ENCODE data around the gene CLEC17A. TPM values are rescaled to one million over a fixed set of nuclear protein-coding genes. Genes with fewer than 3 reads are reported as not detected.

Gene CLEC17A
- total RNA-seq, 4 donors from 2014 or later, result 1.3 to 12.4 TPM; not detected in 2

GRCh38 chr19:14659874-14660489, 77.1 kb downstream of the CLEC17A start:
- H3K4me3 ChIP-seq, result no peak overlapping the region
- H3K27ac ChIP-seq, result no peak overlapping the region
- no peaks in the 10 kb centered on the region for H3K27me3 ChIP-seq
- TF ChIP-seq POLR2A (IDR thresholded peaks at IDR 0.05), result no peak
- TF ChIP-seq, protein P1, sequence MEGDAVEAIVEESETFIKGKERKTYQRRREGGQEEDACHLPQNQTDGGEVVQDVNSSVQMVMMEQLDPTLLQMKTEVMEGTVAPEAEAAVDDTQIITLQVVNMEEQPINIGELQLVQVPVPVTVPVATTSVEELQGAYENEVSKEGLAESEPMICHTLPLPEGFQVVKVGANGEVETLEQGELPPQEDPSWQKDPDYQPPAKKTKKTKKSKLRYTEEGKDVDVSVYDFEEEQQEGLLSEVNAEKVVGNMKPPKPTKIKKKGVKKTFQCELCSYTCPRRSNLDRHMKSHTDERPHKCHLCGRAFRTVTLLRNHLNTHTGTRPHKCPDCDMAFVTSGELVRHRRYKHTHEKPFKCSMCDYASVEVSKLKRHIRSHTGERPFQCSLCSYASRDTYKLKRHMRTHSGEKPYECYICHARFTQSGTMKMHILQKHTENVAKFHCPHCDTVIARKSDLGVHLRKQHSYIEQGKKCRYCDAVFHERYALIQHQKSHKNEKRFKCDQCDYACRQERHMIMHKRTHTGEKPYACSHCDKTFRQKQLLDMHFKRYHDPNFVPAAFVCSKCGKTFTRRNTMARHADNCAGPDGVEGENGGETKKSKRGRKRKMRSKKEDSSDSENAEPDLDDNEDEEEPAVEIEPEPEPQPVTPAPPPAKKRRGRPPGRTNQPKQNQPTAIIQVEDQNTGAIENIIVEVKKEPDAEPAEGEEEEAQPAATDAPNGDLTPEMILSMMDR (IDR thresholded peaks at IDR 0.05), result no peak
- DNase-seq, result no peak
- H3K9me3 ChIP-seq, result no peaks in the 10 kb centered on the region
- H3K36me3 ChIP-seq, result no peaks in the 10 kb centered on the region
- H3K4me1 ChIP-seq, result no peaks in the 10 kb centered on the region

DNA sequence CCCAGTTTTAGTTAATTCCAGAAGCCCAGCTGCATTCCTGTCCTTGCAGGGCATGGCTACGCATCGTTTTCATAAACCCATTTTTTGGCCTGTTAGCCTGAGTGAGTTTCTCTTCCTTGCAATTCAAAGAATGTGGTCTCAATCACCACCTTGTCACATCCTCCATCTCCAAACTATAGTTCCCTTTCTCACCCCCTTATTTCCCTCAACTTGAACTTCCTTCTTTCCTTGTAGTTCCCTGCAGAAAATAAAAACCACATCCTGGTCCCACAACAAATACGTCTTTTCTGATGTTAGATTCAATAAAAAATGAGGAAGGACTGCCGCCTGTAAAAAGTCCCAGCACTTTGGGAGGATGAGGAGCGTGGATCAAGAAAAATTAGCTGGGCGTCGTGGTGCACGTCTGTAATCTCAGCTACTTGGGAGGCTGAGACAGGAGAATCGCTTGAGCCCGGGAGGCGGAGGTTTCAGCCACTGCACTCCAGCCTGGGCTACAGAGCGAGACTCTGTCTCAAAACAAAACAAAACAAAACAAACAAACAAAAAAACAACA, 78.6 kb downstream of the CLEC17A start:
- no peaks in the 10 kb centered on the region for H3K36me3 ChIP-seq
- H3K9me3 ChIP-seq, result no peaks in the 10 kb centered on the region
- TF ChIP-seq POLR2A (IDR thresholded peaks at IDR 0.05), result no peak
- TF ChIP-seq, protein P1 (IDR thresholded peaks at IDR 0.05), result no peak
- DNase-seq, result no peak
- H3K27ac ChIP-seq, result no peak overlapping the region
- no peaks in the 10 kb centered on the region for H3K27me3 ChIP-seq
- no peak overlapping the region for H3K4me3 ChIP-seq
- H3K4me1 ChIP-seq, result no peaks in the 10 kb centered on the region

Small RNA genes lying within 50 kb of the gene (small RNA-seq; reads per million reads assigned to genes)
- gene AC022149.2, result 0 reads per million in 2 donors
- gene RN7SL842P, result 0 reads per million in 2 donors

Other genes starting within 250 kb of the CLEC17A start
- gene ADGRE5, start 201.6 kb upstream of the CLEC17A start, total RNA-seq, result 100 to 1,000 TPM in 2 of 4 donors, 10 to 100 TPM in 2; 70.6 to 159 (median 110) TPM
- 100 to 1,000 TPM in 3 of 4 donors, 10 to 100 TPM in 1; 52.5 to 283 (median 115) TPM for gene DDX39A, start 163.7 kb upstream of the CLEC17A start, total RNA-seq
- gene PKN1, start 149.8 kb upstream of the CLEC17A start, total RNA-seq, result 100 to 1,000 TPM in 1 of 4 donors, 10 to 100 TPM in 3; 13.1 to 140 (median 28.2) TPM
- not detected for gene PTGER1, start 107.7 kb upstream of the CLEC17A start, total RNA-seq
- gene GIPC1, start 87.0 kb upstream of the CLEC17A start, total RNA-seq, result 10 to 100 TPM; 45.8 to 68.5 (median 65.2) TPM
- gene DNAJB1, start 64.7 kb upstream of the CLEC17A start, total RNA-seq, result 10 to 100 TPM; 34.5 to 60.2 (median 54.1) TPM
- 100 to 1,000 TPM in 1 of 4 donors, 10 to 100 TPM in 3; 24.8 to 103 (median 78.7) TPM for gene TECR, start 53.5 kb upstream of the CLEC17A start, total RNA-seq
- gene NDUFB7, start 11.0 kb upstream of the CLEC17A start, total RNA-seq, result 100 to 1,000 TPM; 275 to 432 (median 358) TPM
- gene ADGRE3, start 91.8 kb downstream of the CLEC17A start, total RNA-seq, result not detected
- 10 to 100 TPM in 3 of 4 donors, 1 to 10 TPM in 1; 7.5 to 27.8 (median 17.1) TPM for gene ZNF333, start 107.0 kb downstream of the CLEC17A start, total RNA-seq
- gene ADGRE2, start 195.5 kb downstream of the CLEC17A start, total RNA-seq, result 10 to 100 TPM in 1 of 4 donors, 1 to 10 TPM in 2, not detected in 1; 1.2 to 16.5 (median 1.9) TPM